Gastrocnemius medialis (tissue), 4 donors: ENCODE results near the gene TTC24. TPM values are rescaled to one million over a fixed set of nuclear protein-coding genes. Genes with fewer than 3 reads are reported as not detected.

Experiments
- ATAC-seq, 2 donors: fragments of 150-250 bp; one replicate each; pipeline ENCODE4 v1.9.1; 2016
- DNase-seq, 2 donors: peaks; one replicate each; pipeline ENCODE4 v3.0.0-alpha.2; 2019
- H3K27ac ChIP-seq, 4 donors: fragments of 200-600 bp; sonication (generic); 1 replicate in 1 of 4; 2 replicates in 3 of 4; pipeline ENCODE4 v1.5.1; 2016 to 2018; ENCODE audit warnings: mild to moderate bottlenecking in 2 of 4, moderate library complexity in 1 of 4
- H3K27me3 ChIP-seq, 3 donors: fragments of 200-600 bp; sonication (generic) in 2 of 3; 1 replicate in 1 of 3; 2 replicates in 2 of 3; pipeline versions ENCODE4 v1.5.1 to v1.6.0; 2016 to 2019; ENCODE audit warnings: mild to moderate bottlenecking in 1 of 3, moderate library complexity in 1 of 3
- H3K36me3 ChIP-seq, 2 donors: fragments of 200-600 bp; sonication (generic) in 1 of 2; one replicate each; pipeline ENCODE4 v1.5.1; 2017 to 2018
- H3K4me1 ChIP-seq, 2 donors: fragments of 200-600 bp; sonication (generic) in 1 of 2; one replicate each; pipeline ENCODE4 v1.5.1; 2016 to 2017; ENCODE audit warnings: mild to moderate bottlenecking in 2 of 2
- H3K4me3 ChIP-seq, 4 donors: fragments of 200-600 bp; sonication (generic) in 3 of 4; 1 replicate in 1 of 4; 2 replicates in 3 of 4; pipeline ENCODE4 v1.5.1; 2016 to 2019; ENCODE audit warnings: mild to moderate bottlenecking in 2 of 4
- H3K9me3 ChIP-seq, 3 donors: fragments of 200-600 bp; sonication (generic) in 2 of 3; 1 replicate in 1 of 3; 2 replicates in 2 of 3; pipeline ENCODE4 v1.5.1; 2016 to 2019
- POLR2A ChIP-seq, 2 donors: fragments of 450-650 bp; IDR thresholded peaks; one replicate each; pipeline ENCODE4 v1.6.1; 2017; ENCODE audit warnings: antibody characterized with exemption in 2 of 2, mild to moderate bottlenecking in 2 of 2, moderate library complexity in 2 of 2
- in situ Hi-C, 4 donors: fragments of 200-750 bp; cut with MboI; loops; one replicate each; pipeline versions ENCODE4 v1.15.0 to v1.8.0; 2017; ENCODE audit warnings: low sequenced_read_pairs in 4 of 4
- intact Hi-C: fragments of 100-400 bp; cut with DNase I; formaldehyde crosslinking; loops from one replicate; pipeline ENCODE4 v1.15.1; 2023; ENCODE audit warnings: low total_unique reads
- total RNA-seq, 4 donors: library from RNA; depleted of rRNA; stranded (reverse); fragments of >200 nt; gene quantifications; one replicate each; pipeline versions ENCODE4 v1.1.0 to v1.2.3, GENCODE V29; 2016
- TF ChIP-seq, protein P1 (sequence below), 5 experiments: fragments of 450-650 bp in 3 of 5; fragments of 200-600 bp in 2 of 5; sonication (generic) in 2 of 5; IDR thresholded peaks in 4 of 5; conservative IDR thresholded peaks in 1 of 5; 1 replicate in 4 of 5; 2 replicates in 1 of 5; pipeline ENCODE4 v1.5.1; 2016 to 2019; ENCODE audit warnings: antibody characterized with exemption in 5 of 5, mild to moderate bottlenecking in 3 of 5, moderate library complexity in 3 of 5

Gene TTC24
- total RNA-seq, 4 donors from 2014 or later, result 3.6 TPM; not detected in 3

GRCh38 chr1:156592158-156592909 is 12.8 kb downstream of the TTC24 start:
- TF ChIP-seq POLR2A (IDR thresholded peaks at IDR 0.05), result no peak
- TF ChIP-seq, protein P1, sequence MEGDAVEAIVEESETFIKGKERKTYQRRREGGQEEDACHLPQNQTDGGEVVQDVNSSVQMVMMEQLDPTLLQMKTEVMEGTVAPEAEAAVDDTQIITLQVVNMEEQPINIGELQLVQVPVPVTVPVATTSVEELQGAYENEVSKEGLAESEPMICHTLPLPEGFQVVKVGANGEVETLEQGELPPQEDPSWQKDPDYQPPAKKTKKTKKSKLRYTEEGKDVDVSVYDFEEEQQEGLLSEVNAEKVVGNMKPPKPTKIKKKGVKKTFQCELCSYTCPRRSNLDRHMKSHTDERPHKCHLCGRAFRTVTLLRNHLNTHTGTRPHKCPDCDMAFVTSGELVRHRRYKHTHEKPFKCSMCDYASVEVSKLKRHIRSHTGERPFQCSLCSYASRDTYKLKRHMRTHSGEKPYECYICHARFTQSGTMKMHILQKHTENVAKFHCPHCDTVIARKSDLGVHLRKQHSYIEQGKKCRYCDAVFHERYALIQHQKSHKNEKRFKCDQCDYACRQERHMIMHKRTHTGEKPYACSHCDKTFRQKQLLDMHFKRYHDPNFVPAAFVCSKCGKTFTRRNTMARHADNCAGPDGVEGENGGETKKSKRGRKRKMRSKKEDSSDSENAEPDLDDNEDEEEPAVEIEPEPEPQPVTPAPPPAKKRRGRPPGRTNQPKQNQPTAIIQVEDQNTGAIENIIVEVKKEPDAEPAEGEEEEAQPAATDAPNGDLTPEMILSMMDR (IDR thresholded peaks at IDR 0.05 in 4 of 5, conservative IDR thresholded peaks at IDR 0.05 in 1 of 5), result no peak
- in situ Hi-C loops (no loop called here), intact Hi-C loops (no loop called here)
- DNase-seq, result no peak
- Histone ChIP-seq H3K4me1 (peaks cover 5 to 6% of the 10 kb centered on the region in 2 donors), H3K36me3 (peaks cover 0 to 35% of the 10 kb centered on the region in 2 donors), H3K27me3 (no peaks in the 10 kb centered on the region), H3K27ac (peak overlapping the region; percentile 83 to 91 (median 86)), H3K9me3 (no peaks in the 10 kb centered on the region), H3K4me3 (peak overlapping the region; percentile 70 to 97 (median 78))
- ATAC-seq, result no peak

- DNase-seq (no peak), ATAC-seq (no peak)
- H3K27ac ChIP-seq, result no peak overlapping the region
- H3K36me3 ChIP-seq, result peaks cover 0 to 43% of the 10 kb centered on the region in 2 donors
- H3K4me3 ChIP-seq, result no peak overlapping the region
- H3K9me3 ChIP-seq, result no peaks in the 10 kb centered on the region
- no peak for TF ChIP-seq POLR2A (IDR thresholded peaks at IDR 0.05)
- TF ChIP-seq, protein P1 (IDR thresholded peaks at IDR 0.05 in 4 of 5, conservative IDR thresholded peaks at IDR 0.05 in 1 of 5), result no peak
- intact Hi-C loops, result no loop called here
- H3K27me3 ChIP-seq, result no peaks in the 10 kb centered on the region
- in situ Hi-C loops, result no loop called here
- H3K4me1 ChIP-seq, result peaks cover 5 to 6% of the 10 kb centered on the region in 2 donors
Observed at GRCh38 chr1:156592910-156593660, 13.6 kb downstream of the TTC24 start.

DNA sequence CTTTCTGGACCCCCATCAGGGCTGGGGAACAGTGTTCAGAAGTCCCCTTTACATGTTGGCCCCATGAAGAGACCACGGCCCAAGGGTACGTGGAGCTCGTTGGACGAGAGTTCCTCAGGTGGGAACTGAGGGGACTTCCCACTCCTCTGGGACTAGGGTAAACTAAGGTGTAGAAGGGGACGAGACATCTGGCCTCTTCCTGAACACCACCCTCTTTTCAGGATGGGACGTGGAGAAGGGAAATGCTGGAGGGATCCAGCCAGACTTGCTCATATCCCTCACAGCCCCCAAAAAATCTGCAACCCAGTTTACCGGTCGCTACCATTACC is 14.1 kb downstream of the TTC24 start:
- no peak overlapping the region for H3K4me3 ChIP-seq
- H3K27me3 ChIP-seq, result no peaks in the 10 kb centered on the region
- ATAC-seq (no peak), DNase-seq (no peak)
- TF ChIP-seq, protein P1 (IDR thresholded peaks at IDR 0.05 in 4 of 5, conservative IDR thresholded peaks at IDR 0.05 in 1 of 5), result no peak
- no peak for TF ChIP-seq POLR2A (IDR thresholded peaks at IDR 0.05)
- no peak overlapping the region for H3K27ac ChIP-seq
- peaks cover 0 to 48% of the 10 kb centered on the region in 2 donors for H3K36me3 ChIP-seq
- intact Hi-C loops (no loop called here), in situ Hi-C loops (no loop called here)
- peaks cover 5 to 6% of the 10 kb centered on the region in 2 donors for H3K4me1 ChIP-seq
- no peaks in the 10 kb centered on the region for H3K9me3 ChIP-seq

DNA sequence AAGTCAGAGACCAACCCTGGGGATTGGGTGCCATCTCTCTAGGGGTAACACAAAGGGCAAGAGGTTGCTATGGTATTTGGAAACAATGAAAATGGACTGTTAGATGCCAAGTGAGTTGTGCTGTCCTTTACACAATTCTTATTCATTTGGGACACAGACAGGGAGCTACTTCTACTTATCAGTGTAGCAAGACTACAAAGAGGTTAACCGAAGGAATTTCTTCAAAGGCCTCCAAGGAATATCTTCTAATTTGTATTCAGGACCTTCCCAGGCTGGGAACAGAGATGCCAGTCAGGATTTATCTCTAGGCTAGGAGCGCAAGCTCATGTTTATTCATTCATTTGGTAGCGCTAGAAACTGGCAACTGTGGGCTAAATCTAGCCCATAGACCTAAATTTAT is 14.7 kb downstream of the TTC24 start:
- Histone ChIP-seq H3K4me3 (no peak overlapping the region), H3K9me3 (no peaks in the 10 kb centered on the region), H3K27me3 (no peaks in the 10 kb centered on the region), H3K36me3 (peaks cover 0 to 51% of the 10 kb centered on the region in 2 donors), H3K4me1 (peaks cover 5 to 6% of the 10 kb centered on the region in 2 donors), H3K27ac (no peak overlapping the region)
- in situ Hi-C loops, result no loop called here
- intact Hi-C loops, result no loop called here
- DNase-seq (no peak), ATAC-seq (no peak)
- TF ChIP-seq, protein P1 (IDR thresholded peaks at IDR 0.05 in 4 of 5, conservative IDR thresholded peaks at IDR 0.05 in 1 of 5), result no peak
- TF ChIP-seq POLR2A (IDR thresholded peaks at IDR 0.05), result no peak
